Measurements from ENCODE around the gene RNF166.

The RNF166 gene

DNA sequence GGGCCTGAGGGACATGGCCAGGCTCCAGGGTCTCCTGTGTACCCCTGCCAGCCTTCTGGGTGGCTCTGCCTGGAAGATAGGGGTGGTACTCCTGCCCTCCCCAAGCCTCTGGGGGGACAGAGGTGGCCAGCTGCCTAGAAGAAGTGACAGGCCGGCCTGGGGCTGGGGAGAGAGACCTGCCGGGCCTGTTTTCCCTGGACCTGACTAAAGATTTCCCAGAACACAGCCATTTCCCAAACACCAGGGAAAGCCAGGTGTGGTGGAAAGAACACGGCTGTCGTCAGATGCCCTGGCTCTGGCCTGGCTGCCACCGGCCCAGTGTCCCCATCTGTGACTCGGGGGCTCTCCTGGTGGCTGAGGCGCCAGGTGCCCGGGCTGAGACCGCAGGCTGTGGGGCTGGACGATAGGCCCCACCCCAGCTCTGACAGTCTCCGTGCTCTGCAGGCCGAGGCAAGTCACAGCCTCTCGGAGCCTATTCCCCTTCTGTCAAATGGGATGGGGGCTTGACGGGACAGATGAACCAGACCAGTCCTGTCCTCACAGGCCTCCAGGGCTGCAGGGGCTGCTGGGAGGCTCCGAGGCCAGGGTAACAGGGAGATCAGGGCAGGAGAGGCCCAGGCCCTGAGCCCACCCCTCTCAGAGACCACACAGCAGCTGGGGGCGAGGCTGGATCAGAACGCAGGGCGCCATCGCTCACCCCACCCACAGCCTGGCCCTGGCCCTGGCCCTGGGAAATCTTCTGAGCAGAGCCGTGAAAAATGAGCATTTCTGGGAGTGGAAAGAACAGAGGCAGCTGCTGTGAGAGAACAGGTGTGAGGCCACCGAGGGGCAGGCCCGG lies 33.1 kb upstream of the RNF166 start:
- DNase-seq, result no peak

DNA sequence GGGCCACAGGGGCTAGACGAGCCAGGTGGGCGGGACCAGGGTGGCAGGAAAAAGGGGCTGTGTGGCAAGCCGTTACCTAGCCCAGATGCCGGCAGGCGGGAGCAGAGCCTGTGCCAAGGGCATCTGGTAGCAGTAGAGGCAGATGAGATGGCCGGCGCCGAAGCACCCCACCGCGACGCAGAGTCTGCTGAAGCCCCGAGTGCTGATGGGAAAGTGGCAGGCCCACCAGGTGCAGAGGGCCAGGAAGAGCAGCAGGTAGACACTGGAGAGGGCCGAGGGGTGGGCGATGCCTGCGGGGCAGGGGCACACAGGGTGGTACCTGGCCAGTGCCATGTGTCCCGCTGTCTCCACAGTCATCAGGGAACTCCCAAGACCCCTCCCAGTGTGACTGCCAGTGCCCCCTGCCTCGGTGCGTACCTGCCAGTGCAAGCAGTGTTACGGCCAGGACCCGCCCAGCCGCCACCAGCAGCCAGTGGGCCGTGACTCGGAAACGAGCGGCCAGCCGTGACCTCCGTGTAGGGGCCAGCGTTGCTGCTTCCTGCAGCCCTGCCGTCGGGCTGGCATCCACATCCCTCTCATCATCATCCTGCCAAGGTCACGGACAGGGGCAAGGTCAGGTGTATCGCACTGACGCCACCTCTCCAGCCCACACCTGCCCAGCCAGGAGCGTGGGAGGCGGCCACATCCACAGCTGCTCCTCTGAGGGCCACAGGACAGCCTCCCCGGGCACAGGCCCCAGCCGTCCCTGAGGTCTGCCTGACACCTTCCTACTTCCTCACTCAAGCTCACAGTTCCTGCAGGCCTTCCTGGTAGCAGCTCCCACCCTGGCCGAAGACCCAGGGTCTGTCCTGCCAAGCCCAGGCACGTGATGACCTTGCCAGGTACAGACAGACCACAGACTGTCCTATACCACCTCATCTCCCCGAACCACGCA lies 32.2 kb upstream of the RNF166 start:
- DNase-seq, result no peak

DNA sequence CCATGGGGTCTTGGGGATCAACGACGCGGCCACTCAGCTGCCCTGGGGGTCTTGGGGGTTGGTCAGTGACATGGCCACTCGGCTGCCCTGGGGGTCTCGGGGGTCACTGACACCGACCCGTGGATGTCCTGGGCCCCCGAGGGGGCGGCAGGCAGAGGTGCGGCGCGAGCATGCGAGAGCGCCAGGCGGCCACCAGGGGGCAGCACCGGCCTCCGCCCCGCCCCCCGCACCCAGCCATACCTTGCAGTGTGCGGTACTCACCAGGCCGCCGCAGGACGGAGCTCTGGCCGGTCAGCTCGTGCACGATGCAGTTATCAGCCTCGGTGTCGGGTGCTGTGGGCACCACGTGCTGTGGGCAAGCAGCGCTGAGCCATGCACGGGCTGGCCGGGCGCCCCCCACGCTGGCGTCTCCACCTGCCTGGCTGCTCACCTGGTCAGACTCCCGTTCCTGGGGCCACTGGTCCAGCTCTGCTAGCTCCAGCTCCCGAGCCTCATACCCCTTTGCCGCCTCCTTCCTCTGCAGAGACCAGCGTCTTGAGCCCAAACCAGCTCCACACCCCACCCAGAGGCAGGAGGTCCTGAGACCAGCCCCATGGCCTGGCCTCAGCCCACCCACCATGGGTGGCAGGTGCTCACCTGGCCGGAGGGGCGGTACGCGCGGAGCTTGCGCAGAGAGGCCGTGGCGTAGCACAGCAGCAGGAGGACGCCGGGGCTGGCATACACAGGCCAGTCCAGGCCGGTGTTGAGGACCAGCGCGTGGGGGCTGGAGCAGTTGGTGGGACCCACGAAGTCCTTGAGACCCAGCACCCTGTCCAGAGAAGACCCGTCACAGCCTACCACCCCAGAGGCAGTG lies 31.3 kb upstream of the RNF166 start:
- peak; percentile 63 for DNase-seq

DNA sequence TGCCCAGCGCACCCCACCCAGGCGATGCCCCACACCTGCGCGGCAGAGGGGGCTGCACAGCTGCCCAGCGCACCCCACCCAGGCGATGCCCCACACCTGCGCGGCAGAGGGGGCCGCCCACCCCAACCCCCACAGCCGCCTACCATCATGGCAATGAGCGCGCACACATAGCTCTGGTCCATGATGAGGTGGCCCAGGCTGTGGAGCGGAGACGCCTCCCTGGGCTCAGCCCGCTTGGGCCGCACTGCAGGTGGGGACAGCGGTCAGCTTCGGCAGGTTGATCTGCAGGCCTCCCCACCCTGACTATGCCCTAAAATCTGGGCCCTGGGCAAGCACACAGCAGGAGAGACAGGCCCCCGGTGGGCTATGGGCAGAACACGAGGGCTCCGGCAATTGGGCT lies 30.3 kb upstream of the RNF166 start:
- DNase-seq, result no peak

DNA sequence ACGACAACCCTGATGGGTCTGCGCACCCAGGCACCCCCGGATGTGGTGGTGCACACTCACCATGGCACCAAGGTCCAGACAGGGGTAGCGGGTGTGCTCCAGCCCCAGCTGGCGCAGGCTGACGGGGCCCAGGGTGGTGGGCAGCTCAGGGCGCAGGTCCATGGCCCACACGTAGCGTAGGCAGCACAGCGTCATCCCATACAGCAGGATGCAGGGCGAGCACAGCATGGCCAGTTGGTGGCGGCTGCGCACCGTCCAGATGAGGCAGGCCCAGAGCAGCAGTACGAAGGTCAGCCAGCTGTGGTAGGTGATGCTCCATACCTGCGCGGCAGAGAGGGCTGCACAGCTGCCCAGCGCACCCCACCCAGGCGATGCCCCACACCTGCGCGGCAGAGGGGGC lies 29.9 kb upstream of the RNF166 start:
- DNase-seq, result no peak

DNA sequence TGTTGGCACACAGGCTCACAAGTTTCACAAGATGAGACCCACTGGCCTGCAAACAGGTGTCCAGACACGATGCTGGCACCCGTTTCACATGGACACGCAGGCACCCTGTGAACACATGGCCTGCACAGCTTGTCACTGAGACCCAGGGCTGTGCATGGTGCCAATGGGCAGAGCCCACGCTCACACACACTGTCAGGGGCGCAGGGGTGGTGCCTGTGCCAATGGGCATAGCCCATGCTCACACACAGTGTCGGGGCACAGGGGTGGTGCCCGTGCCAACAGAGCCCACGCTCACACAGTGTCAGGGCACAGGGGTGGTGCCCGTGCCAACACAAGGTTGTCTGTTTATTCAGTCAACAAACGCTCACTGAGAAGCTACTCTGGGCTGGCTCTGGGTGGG lies 29.4 kb upstream of the RNF166 start:
- DNase-seq, result no peak

DNA sequence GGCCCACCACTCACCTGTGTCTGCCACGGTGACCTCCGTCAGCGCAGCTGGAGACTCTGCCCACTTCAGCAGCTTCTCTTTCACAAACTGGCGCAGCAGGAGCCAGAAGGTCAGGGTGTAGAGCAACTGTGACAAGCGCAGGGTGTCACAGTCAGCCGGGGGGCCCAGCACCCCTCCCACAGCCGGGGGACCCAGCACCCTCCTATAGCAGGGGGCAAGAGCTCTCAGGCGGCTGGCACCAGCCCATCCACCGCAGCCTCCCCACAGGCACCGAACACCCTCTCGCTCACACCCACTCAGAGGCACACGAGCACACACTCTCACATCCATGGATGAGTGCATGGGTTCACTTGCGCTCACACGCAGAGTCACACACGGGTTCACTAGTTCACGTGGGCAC lies 28.9 kb upstream of the RNF166 start:
- DNase-seq, result no peak

DNA sequence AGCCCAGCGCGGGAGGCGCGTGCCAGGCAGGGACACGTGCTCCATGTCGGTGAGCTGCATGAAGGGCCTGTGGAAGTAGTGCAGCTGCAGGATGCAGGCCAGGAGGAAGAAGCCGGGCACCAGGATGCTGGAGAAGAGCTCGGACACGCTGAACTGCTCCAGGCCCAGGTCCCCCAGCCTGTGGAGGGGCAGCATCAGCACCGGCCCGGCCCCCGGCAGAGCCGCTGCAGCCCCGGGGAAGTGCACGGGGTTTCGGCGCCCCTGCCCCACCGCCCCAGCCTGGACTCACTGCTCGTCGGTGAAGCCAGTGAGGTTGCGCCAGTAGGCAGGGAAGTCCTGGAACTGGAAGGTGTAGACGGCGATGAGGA lies 28.1 kb upstream of the RNF166 start:
- no peak for DNase-seq

DNA sequence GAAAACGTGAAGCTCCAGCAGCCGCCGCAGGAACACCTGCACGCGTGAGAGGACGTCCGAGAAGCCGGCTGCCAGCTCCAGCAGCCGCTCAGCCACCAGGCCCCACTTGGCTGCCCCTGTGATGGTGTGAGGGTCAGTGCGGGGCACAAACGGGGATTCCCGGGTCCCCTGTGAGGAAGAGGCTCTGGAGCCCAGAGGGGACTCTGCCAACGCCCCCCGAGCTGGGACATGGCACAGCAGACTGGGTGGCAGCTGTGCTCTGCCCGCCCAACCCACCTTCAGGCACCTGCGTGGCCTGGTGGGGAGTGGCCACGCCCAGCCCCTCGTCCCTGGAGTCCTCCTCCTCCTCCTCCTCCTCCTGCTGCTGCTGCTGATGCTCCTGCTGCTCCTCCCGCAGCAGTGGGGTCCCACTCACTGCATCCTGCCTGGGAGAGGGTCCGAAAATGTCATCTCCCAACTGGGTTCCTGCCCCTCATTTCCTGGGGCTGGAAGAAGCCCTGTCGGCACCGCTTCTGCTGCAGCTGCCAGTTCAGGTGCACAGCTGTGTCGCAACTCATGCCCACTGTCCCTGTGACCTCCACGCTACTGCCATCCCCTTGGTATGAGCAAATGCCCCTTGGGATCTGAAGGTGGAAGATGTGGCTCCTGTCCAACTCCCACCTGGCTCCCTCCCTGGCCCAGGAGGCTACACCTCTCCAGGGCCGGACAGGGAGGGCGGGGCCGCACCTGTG lies 27.6 kb upstream of the RNF166 start:
- DNase-seq, result no peak

DNA sequence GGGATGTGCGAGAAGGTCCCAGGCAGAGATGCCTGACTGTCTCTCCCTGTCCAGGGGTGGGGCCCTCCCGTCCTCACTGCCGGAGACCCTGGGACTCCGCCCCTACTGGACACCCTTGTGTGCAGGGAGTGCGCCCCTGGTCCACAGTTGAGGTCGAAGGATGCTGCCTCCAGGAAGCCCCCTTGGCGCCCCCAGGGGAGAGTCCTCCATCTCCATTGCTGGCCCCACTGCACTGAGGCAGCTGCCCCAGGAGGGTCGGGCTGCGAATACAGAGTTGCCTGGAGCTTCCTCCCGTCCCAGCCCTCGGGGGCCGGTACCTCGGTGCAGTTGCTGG lies 26.7 kb upstream of the RNF166 start:
- no peak for DNase-seq

DNA sequence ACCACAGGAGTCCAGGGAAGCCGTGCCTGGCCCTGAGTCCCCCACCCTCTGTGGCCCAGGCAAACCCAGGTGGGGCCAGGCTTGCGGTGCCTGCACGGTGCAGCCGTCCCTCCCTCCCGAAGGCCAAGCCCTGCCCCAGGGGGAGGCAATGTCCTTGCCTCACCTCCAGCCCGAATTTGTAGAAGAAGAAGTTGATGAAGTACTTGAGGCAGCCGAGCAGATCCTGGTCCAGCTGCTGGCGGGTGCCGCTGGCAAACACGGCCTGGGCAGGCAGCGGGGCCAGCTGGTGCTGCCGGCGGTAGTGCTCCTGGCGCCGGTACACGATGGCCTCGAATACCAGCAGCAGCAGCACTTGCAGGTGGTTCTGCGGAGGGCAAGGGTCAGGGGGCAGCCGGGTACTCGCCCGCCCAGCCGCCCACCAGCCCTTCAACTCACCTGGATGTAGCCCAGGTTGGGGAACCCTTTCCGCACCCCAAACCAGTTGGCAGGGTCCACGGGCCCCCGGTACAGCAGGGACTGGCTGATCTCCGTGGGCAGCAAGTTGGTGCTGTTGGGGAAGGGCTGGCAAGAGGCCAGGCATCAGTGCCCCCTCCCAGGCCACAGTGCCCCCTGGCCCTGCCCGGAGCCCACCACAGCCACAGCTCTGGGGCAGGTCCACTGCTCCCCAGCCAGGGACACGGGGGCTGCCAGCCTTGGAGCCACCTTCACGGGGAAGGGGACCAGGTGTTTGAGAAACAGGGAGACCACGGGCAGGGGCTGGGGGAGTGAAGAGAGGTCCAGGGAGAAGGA lies 26.2 kb upstream of the RNF166 start:
- DNase-seq, result no peak

DNA sequence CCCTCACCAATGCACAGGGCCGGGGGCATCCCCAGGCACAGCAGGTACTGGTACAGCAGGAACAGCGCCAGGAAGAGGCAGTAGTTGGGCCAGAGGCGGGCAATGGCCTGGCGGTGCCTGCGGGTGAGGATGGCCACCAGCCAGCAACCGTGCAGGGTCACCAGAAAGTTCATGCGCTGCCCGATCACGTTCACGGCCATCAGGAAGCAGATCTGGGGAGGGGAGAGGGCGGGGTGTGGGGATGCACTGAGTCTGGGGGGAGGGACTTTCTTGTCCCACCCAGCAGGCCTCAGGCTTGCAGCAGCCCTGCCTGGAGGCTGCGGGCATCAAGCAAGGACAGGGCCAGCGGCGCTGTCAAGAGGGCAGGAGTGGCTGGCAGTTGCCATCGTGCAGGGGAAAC lies 25.5 kb upstream of the RNF166 start:
- no peak for DNase-seq

DNA sequence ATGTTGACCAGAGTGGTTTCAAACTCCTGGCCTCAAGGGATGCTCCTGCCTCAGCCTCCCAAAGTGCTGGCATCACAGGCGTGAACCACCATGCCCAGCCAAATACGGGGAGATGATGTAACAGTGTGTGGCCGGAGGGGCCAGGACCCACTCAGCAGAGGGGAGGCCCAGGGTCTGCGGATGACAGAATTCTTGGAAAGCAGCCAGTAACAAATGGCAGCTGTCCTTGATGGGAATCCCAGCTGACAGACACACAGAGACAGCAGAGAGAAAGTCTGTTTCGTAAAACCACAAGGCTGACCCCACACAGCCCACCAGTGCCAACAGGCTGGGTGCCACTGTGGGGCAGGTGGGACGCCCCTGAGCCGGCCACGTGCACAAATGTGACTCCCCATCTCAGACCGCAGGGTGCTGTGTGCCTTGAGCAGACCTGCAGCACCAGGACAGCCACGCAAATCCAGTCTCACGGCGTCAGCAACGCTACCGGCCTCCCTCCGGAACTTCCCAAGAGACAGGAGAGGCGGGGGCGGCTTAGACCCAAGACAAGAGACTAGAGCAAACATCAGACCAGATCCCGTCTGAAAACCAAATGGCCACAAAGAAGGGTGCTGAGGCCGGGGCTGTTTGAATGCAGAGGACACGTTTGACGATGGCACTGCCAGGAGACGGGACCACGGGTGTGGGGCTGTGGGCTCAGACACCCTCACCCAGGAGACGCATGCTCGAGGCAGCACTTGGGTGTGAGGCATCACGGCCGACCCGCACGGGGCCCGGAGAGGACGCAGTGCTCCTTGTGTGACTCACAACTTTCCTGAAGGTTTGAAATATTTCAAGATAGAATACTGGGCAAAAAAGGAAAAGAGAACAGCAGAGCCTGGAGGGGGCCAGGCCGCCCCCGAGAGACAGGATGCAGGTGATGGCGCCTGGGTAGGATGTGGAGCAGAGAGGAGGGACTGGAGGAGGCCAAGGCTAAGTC lies 24.7 kb upstream of the RNF166 start:
- no peak for DNase-seq

DNA sequence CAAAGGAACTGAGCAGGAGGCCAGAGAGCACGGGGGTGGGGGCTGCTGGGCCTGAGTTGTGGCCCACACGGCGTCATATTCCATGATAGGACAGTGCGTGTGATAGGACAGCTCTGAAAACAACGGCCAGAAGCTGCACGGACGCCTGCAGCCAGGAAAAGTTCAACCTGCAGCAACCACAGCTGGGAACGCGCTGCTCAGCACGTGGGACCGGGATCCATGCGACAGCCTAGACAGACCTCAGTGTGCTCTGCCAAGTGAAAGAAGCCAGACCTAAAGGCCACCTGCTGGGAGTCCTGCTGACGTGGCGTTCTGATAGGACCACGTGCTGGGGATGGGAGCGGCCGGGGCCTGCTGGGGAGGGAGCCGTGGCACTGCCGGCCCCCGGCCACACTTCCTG lies 21.7 kb upstream of the RNF166 start:
- no peak for DNase-seq

DNA sequence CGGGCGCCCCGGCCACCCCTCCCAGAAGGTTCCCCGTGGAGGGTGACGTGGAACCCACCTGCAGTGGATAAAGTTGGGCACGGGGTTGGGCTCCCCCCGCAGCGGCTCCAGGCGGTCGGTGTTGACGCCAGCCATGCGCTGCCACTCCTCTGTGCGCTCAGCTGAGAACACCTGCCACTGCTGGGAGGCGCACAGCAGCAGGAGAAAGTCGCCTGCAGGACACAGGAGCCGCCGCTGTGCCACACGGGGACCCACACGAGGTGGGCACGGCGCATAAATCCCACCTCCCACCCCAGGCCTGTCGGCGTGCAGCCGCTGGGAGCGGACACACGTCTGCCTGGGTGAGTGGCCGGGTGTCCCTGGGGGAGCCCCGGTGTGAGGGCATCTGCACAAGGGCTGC lies 20.8 kb upstream of the RNF166 start:
- no peak for DNase-seq

DNA sequence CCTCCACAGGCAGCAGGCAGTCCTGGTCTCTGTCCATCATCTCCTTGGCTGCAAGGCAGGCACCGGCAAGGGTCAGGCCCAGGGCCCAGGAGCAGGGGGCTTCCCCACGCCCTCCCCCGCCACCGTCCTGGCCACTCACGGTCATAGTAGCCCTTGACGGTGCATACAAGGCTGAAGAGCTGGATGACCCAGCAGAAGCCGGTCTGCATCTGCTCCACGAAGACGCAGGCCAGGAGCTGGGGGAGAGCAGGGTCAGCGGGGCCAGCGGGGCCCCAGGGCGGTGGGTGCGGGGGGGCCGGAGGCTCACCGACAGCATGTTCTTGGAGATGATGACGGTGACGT lies 20.2 kb upstream of the RNF166 start:
- DNase-seq, result no peak

DNA sequence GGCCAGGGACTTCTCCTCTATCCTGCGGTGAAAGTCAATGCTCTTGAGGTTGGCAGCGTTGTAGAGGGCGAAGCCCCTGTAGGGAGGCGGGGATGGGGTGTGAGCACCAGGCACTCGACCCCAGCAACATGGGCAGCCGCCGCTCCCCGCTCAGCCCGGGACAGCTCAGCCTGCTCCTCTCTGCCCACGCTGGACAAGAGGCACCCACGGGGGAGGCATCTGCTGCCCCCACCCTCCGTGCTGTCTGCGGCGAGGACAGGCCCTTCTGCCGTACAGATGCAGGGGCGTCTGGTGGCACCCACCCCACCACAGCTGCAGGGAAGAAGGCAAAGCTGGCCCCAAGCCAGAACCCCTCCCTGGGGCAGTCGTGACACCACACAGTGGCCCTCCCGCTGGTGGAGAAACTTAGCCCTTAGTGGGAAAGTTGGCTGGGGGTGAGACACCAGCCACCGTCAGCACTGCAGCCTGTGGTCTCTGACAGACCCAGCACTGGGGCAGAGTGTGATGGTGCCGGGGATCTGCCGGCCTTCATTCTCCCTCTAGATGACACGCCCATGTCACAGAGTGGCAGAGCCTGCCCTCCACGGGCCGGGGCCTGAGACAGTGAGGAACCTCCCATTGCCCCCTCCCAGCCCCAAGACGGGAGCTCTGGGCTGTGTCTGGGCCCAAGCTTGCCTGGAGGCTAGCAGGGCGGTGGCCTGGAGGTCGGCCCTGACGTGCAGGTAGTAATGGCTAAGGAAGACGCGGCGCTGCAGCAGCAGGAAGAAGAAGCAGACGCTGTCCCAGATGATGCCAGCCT lies 19.6 kb upstream of the RNF166 start:
- no peak for DNase-seq

DNA sequence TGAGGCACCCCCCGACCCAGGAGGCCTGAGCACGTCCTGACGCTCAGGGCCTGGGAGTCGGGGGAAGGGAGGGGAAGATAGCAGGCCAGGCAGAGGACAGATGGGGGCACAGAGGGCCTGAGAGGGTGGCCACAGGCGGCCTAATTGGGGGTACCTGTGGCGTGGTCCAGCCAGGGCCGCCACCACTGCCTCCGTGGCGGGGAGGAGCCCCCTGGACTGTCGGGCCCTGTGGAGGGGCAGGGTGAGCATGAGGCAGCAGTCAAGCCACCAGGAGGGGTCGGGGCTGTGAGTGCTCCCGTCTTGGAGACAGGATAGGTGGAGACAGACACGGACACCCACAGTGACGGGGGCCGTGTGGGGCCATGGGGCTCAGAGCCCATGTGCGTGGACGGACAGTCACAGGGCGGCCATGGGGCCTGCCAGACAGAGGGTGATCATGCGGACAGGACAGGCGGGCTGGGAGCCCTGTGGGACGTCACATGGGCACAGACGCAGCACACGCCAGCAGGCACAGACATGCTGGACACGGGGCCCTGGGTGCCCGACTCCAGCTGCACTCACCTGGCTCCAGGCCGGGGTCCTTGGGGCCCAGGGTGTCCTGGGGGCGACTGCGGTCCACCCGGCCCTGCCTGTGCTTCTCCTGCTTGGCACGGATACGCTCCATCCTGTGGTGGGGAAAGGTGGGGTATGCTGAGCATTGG lies 18.8 kb upstream of the RNF166 start:
- DNase-seq, result no peak

DNA sequence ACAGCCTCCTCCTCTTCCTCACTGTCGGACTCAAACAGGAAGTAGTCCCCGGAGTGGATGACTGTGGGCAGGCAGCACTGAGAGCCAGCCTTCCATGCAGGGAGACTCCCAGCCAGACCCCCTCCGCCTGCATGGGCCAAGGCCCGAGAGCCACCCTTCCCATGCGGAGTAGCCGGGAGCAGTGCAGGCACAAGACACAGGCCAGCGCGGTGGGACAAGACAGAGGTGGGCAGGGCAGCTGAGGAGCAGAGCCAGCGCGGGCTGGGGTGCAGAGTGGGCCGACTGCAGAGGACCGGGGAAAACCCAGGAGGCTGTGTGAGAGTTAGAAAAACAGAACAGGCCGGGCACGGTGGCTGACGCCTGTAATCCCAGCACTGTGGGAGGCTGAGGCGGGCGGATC lies 17.7 kb upstream of the RNF166 start:
- DNase-seq, result no peak
